HG03108 (cell line): Measurements from ENCODE around the gene DSPP.
"Not testable (repeated sequence)": the region's sequence is repeated elsewhere in the genome, so short reads cannot be mapped to it uniquely, and the experiment has no call there.

Experiments
- ATAC-seq: cut with Tn5 transposase; IDR thresholded peaks from one replicate; pipeline ENCODE4 v1.9.1; 2021; ENCODE audit warnings: moderate library complexity; ENCODE audit not compliant: unreplicated experiment

DSPP gene

DNA sequence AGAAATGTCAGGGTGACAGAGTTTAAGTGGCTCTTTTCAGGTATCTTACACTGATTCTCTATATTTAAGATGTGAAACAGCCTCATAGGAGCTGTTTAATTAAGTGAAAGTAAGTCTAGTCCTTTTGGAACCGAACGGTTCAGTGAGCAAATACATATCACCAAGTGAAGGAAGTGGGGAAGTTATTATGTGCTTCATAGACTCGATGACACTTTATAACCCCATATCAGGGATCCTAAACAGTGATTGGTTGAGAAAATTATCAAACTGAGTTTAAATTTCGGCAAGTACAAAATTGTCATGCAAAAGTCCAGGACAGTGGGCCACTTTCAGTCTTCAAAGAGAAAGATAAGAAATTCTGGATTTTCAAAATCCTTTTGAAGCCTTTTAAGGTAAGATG is at the start of gene DSPP:
Gene DSPP (plus strand): TSS at position 301 of the 400 bp plus-strand sequence. CDS start 2,380 bp downstream, outside the sequence.
- ATAC-seq: no peak

DNA sequence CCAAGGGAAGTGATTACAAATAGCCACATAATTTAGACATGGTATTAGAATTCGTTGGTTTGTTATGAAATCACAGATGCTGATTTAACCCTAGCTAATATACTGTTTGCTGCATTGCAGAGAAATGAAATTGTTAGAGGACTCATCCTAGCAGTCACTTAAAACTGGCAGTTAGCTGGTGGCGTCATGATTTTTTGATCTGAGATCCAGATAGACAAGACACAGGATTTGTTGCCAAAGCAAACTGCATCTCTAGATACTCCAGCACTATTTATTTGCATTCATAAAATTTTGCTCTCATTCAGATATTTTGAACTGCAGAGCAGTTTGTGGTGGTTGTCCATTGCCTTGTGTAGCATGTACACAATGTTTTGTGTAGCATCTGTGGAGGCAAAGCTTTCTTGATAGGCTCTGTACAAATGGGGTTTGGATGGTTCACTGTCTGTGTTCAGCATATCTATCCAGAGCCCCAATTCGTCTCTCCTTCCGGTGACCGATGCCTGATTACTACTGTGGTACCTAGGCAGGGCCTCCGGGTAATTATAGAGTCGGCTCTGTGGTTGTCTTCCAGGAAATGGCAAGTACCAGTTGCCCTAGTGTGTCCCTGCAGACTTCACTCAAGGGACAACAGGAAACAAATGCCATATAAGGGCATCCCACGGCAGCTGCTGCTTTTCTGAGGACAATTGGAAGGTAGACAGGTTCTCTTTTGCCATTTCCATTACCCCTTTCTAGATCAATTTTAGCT is 49.1 kb upstream of the DSPP start:
- ATAC-seq: peak; percentile 100

DNA sequence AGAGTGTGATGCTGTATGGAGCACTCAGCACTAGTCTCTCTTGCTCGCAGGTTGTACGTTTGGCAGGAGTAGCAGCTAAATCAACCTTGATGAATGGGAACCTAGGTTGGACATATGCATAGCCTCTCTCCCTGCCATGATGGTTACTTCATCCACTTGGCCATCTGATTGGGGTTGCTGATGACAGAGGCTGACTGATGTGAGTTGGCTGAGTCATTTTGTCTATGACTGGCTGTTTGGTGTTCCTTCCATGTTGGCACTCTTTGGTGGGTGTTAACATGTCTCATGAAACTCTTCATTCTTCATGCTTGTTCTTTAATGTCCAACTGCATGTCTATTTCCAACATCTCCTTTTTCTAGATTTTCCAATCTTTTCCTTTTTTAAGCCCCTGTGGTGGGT is 47.5 kb upstream of the DSPP start:
- no peak for ATAC-seq

DNA sequence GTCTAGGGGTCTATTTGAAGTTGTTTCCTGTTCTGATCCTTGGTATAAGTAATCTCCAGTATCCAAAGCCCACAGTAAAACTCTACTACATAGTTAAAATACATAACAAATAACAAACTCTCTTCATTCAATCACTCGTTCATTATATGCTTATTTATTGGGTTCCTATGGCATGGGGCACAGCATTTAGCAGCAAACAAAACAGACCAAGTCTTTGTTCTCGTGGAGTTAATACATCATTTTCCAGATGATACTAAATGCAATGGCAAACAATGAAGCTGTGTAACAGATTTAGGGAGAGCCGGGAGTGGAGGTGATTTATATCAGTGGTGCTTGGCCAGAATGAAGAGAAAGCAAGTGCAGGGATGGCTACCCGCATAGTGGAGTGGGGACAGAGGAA is 42.6 kb upstream of the DSPP start:
- ATAC-seq: no peak

DNA sequence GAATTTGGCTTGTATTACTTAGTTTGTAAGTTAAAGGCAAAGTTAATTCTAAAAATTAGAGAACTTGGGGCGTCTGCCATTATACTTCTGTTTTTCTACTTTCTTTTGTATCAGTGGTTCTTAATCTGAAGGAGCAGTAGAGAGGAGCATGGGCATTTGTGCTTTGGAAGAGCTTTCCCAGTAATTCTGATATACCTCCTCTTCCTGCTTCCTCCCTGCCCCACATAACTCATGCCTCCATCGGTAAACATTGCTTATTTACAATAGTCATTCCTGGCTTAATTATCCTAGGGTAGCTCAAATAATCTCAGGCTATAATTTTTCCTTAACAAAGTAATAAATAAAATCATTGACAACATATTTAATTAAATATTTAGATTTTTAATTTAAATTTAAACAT is 42.1 kb upstream of the DSPP start:
- ATAC-seq: no peak

DNA sequence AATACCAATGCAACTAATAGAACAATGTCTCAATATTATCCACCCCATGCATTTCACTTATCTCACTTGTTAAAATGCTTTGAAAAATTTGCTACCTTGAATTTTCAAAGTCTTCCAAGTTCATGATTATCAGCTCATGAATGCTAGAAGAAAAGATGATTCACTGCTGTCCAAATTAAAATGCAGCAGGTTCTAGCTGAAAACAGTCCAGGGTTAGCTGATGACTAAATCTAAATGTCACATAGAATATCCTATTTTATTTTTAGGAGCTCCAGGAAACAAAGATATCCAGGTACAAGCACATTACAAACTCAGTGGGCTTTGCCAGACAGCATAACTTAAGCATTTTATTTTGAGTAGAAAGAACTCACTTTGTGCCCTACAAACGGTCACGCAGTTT is 41.1 kb upstream of the DSPP start:
- ATAC-seq: no peak

DNA sequence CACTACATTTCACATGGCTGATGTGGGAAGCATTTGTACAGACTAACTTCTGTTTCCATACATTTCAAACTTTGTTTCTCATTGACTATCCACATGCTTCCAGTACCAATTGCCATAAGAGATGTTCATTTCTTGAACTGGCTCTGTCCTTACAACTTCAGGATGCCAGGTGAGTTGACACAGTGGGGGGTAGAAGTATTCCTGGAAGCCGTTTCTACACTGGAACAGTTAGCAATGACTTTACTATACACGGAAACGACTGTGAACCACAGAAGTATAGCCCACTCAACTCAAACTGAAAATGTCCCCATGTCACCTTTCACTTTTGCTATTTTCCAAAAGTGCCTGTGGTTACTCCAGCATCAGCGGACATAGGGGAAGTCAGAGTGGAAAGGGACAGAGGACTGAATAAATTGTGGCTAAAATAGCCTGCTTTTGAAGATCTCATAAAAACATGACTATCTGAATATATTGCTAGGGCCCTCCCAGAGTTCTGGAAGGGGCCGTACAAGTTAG is 38.0 kb upstream of the DSPP start:
- ATAC-seq: no peak

DNA sequence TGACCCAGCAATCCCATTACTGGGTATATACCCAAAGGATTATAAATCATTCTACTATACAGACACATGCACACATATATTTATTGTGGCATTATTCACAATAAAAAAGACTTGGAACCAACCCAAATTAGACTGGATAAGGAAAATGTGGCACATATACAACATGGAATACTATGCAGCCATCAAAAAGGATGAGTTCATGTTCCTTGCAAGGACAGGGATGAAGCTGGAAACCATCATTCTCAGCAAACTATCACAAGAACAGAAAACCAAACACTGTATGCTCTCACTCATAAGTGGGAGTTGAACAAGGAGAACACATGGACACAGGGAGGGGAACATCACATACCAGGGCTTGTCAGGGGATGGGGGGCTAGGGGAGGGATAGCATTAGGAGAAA is 34.0 kb upstream of the DSPP start:
- not testable (repeated sequence) for ATAC-seq

DNA sequence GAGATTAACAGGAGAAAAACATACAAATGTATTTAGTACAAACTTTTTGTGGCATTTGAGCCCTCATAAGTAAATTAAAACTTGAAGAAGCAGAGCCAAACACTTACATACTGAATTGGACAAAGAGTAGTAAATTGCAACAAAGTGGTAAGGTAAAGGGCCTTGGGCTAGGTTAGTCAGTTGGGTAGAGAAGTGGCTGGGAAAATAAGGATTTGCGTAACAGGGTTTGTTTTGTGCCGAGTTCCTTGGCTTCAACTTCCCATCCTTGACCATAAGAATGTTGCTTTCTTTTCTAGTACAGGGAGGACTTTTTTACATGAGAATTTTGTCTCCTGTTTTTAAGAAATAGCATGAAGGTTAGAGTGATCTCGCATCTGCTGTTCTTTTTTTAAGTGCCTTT is 33.3 kb upstream of the DSPP start:
- no peak for ATAC-seq

DNA sequence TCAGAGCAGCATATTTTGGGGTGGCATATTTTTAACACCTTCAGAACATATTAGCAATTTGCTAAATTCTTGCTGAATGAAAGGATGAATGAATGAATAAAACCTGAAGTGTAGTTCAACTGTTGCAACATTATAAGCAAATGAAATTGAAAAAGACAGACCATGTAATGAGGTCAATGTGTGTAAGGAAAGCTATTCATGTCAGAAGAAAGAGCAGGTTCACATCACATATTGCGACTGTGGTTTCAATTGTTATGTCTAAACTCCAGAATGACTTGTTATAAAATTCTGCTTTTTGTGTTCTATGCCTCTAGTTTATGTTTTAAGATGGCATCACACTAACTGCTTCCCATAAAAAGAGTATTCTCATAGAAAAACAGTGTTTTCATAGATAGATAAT is 32.9 kb upstream of the DSPP start:
- no peak for ATAC-seq

DNA sequence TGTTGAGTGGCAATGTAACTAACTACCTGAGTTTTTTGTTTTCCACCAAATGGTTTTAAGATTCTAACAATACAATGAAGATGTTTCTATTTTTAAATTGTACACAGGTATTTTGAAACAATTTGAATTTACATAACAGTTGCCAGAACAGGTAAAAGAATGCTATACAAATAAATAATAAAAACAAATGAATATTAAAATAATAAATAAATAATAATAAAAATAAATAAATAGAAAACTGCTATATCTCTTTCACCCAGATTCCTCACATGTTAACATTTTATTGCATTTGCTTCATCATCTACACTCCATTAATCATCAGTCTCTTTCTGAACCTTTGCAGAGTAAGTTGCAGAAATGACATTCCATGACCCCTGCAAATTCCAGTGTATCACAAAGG is 32.3 kb upstream of the DSPP start:
- no peak for ATAC-seq

DNA sequence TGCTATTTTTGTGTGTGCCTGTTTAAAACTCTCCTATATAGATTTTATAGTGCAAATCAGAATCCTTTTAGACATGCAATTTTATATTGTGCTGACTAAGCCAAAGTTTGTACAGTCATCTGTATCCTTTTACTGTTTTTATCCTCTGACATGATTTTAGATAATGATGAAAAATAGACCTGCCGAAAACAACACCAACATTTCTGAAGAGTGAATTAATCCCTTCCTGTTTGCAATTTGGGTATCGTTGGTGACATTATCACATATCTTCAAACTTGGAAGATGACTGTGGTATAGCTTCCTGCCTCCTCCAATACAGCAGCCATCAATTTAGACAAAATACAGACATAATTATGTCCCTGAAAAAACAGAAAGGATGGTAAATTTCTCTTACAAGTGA is 28.9 kb upstream of the DSPP start:
- no peak for ATAC-seq

DNA sequence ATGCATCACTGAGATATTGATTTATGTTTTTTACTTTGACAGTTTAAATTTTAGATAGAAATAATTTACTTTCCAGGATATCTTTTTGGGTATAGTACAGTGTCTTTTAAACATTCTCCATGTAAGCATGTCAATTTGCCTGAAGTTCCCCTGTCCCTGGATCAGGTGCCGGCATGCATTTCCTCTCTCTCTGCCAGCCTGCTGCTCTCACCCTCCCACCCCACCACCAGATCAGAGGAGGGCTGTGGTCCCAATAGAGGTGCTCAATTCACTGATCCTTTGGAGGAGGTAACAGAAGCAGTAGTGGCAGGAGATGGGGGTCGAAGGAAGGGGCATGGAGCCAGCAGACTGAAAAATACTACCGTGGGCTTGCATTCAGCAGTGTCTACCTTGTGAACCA is 28.3 kb upstream of the DSPP start:
- no peak for ATAC-seq

DNA sequence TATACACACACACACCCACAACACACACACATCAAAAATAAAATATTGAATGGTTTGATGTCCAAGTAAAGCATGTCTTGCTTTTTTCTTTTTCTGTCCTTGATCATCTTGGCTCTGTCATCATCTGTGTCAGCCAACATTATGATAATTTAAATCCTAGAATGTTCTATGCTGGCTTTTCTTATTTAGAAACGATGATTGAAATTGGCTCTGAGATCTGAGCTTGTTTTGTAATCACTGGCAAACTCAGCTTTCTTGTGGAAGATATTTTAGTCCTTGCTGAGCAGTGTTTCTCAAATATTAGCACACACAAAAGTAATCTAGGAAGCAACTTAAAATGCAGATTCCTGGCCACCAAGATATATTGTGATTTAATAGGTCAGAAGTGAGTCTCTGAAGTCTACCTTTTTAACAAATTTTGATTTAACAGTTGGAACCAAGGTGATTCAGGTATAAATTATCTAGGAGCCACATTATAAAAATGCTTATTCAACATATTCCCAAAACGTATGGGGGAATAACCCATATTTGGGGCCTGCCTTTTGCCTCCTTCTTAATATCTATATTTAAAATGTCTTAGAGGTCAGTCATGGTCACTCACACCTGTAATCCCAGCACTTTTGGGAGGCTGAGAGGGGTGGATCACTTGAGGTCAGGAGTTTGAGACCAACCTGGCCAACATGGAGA is 24.0 kb upstream of the DSPP start:
- ATAC-seq: no peak

DNA sequence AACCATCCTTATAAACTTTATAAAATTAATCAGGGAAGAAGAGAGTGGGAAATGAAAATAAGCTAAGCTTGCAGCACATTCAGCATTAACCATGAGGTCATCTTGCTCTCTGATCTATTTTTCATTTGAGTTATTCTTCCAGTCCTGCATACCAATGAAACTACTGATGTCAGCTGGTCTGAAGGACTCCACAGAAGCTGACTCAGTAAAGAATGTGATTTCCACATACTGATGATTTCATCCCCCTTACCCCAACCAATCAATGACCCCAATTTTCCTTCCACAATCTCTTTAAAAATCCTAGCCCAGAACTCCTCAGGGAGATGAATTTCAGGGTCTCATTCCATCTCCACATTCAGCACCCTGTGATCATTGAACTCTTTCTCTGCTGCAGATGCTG is 18.8 kb upstream of the DSPP start:
- no peak for ATAC-seq

DNA sequence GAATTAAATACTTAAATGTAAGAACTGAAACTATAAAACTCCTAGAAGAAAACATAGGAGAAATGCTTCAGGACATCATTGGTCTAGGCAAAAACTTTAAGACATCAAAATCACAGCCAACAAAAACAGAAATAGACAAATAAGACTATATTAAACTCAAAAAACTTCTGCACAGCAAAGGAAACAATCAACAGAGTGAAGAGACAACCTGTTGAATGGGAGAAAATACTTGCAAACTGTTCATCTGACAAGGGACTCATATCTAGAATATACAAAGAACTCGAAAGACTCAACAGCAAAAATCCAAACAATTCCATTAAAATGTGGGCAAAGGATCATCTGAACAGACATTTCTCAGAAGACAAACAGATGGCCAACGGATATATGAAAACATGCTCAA is 16.2 kb upstream of the DSPP start:
- no peak for ATAC-seq

DNA sequence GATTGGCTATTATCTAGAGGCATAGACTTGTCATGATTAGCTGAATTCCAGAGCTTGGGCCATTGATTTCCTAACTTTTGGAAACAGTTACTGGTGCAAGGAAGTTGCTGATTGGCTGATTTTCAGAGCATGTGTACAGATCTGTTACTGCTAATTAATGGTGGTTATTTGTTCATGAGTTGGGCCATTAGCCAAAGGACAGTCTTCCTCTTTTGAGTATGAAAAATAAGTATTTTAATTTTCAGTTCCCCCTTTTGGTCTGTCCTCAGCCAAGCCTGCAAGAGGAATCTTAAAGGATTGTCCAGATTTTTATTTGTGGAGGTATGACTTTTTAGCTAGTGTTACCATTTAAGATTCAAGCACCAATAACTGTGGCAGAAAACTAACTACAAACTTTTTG is 7.0 kb upstream of the DSPP start:
- ATAC-seq: no peak

DNA sequence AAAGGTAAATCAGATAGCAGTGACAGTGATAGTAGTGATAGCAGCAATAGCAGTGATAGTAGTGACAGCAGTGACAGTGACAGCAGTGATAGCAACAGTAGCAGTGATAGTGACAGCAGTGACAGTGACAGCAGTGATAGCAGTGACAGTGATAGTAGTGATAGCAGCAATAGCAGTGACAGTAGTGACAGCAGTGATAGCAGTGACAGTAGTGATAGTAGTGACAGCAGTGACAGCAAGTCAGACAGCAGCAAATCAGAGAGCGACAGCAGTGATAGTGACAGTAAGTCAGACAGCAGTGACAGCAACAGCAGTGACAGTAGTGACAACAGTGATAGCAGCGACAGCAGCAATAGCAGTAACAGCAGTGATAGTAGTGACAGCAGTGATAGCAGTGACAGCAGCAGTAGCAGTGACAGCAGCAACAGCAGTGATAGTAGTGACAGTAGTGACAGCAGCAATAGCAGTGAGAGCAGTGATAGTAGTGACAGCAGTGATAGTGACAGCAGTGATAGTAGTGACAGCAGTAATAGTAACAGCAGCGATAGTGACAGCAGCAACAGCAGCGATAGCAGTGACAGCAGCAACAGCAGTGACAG is 6.1 kb downstream of the DSPP start:
- no peak for ATAC-seq

DNA sequence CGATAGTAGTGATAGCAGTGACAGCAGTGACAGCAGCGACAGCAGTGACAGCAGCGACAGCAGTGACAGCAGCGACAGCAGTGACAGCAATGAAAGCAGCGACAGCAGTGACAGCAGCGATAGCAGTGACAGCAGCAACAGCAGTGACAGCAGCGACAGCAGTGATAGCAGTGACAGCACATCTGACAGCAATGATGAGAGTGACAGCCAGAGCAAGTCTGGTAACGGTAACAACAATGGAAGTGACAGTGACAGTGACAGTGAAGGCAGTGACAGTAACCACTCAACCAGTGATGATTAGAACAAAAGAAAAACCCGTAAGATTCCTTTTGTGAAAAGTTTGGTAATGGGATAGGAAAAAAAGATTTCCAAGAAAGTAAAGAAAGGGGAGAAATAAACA is 7.9 kb downstream of the DSPP start:
- no peak for ATAC-seq

DNA sequence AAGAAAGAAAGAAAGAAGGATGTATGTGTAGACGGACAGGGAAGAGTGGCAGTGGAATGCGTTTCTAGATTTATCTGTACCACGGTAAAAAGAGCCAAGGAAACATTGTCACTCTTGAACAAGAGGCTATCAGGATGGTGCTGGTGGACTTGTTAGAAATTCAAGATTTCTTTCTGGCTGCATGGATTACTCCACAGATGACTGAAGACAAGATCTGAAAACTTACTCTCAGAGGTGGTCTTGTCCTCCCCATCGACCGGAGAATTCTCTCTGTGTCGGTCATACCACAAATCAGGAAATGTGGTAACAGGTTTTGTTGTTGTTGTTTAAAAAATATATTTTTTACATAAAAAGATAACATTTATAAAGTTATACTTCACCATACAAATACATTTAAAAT is 11.8 kb downstream of the DSPP start:
- no peak for ATAC-seq

DNA sequence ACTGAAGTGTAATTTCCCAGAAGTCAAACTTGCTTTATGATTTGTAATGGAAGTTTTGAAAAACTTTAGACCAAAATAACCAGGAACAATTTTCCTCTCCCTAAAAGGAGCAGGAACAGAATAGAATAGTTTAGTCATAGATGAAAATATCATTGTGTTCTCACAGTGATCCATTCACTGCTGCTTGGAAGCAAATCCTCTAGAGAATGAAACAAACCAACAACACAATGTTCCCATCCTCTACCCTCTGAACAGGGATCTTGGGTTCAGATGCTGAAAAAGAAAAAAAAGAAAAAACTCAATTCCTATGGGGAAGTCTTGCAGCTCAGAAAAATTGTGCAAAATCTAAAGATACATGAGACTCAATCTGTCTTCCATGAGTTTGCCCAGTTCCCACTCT is 12.2 kb downstream of the DSPP start:
- ATAC-seq: no peak

DNA sequence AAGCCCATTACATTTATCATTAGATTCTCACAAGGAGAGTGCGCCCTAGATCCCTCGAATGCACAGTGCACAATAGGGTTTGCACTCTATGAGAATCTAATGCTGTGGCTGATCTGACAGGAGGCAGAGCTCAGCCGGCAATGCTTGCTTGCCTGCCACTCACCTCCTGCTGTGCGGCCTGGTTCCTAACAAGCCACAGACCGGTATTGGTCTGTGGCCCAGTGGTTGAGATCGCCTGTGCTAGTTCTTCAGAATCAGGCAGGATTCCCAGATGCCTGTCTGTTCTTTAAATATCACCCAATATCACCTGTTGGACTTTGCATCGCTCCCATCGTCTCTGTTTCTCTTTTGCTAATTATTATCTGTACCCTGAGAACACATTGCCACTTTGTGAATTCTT is 14.0 kb downstream of the DSPP start:
- ATAC-seq: no peak
